GM21576 (cell line): ENCODE data around the gene ZIC5.

Experiments used
- ATAC-seq: cut with Tn5 transposase; IDR thresholded peaks from one replicate; pipeline ENCODE4 v1.9.1; 2021; ENCODE audit warnings: mild to moderate bottlenecking, moderate library complexity; ENCODE audit not compliant: unreplicated experiment

Gene ZIC5

GRCh38 chr13:99976575-99976974 is 5.0 kb upstream of the ZIC5 start:
- no peak for ATAC-seq

GRCh38 chr13:99975626-99976025 is 4.1 kb upstream of the ZIC5 start:
- no peak for ATAC-seq

- ATAC-seq, result no peak
Observed at GRCh38 chr13:99974939-99975561, 3.5 kb upstream of the ZIC5 start.

- no peak for ATAC-seq
Observed at GRCh38 chr13:99974296-99974938, 2.9 kb upstream of the ZIC5 start.

- ATAC-seq, result no peak
Observed at GRCh38 chr13:99973808-99974185, 2.2 kb upstream of the ZIC5 start.

GRCh38 chr13:99973163-99973807 is 1.7 kb upstream of the ZIC5 start:
- ATAC-seq, result no peak

- no peak for ATAC-seq
Observed at GRCh38 chr13:99972190-99972731, 694 bp upstream of the ZIC5 start.

GRCh38 chr13:99970651-99971575 is 654 bp downstream of the ZIC5 start:
- no peak for ATAC-seq

GRCh38 chr13:99969919-99970650 is 1.5 kb downstream of the ZIC5 start:
- no peak for ATAC-seq

- no peak for ATAC-seq
Observed at GRCh38 chr13:99969453-99969918, 2.1 kb downstream of the ZIC5 start.

- ATAC-seq, result no peak
Observed at GRCh38 chr13:99968521-99969452, 2.8 kb downstream of the ZIC5 start.

- ATAC-seq, result no peak
Observed at GRCh38 chr13:99967869-99968520, 3.6 kb downstream of the ZIC5 start.

GRCh38 chr13:99967498-99967868 is 4.1 kb downstream of the ZIC5 start:
- no peak for ATAC-seq

GRCh38 chr13:99966064-99966805 is 5.3 kb downstream of the ZIC5 start:
- no peak for ATAC-seq

- no peak for ATAC-seq
Observed at GRCh38 chr13:99965329-99966000, 6.1 kb downstream of the ZIC5 start.

- ATAC-seq, result no peak
Observed at GRCh38 chr13:99963816-99964339, 7.7 kb downstream of the ZIC5 start.

- no peak for ATAC-seq
Observed at GRCh38 chr13:99962242-99962641, 9.3 kb downstream of the ZIC5 start.
